Activated CD4-positive, alpha-beta memory T cell treated with anti-CD3 and anti-CD28 coated beads, Interleukin-2, amount 10 ng/mL, durations not matched to agents 7 days and 5 days (primary cell): Measurements from ENCODE around the gene DNAJC7. TPM values are rescaled to one million over a fixed set of nuclear protein-coding genes. Genes with fewer than 3 reads are reported as not detected.
"Not testable (repeated sequence)": the region's sequence is repeated elsewhere in the genome, so short reads cannot be mapped to it uniquely, and the experiment has no call there.

Experiments
- CTCF ChIA-PET: fragments of 350-600 bp; sonication (Branson Sonifier 250); formaldehyde crosslinking; loops from one replicate; lab custom pipeline; 2021; ENCODE audit warnings: antibody characterized with exemption, inconsistent platforms; lab: Charles Lee
- POLR2A ChIA-PET: fragments of 350-600 bp; sonication (Branson Sonifier 250); formaldehyde crosslinking; loops from one replicate; lab custom pipeline; 2021; ENCODE audit warnings: antibody characterized with exemption; lab: Charles Lee
- DNase-seq: peaks from one replicate; pipeline ENCODE4 v3.0.0-alpha.2; 2020
- H3K27ac Mint-ChIP-seq: one replicate; pipeline ENCODE4 v1.8.0; 2021; ENCODE audit warnings: mild to moderate bottlenecking, mixed read lengths
- H3K27me3 Mint-ChIP-seq: one replicate; pipeline ENCODE4 v1.8.0; 2021; ENCODE audit warnings: mixed read lengths
- H3K36me3 Mint-ChIP-seq: one replicate; pipeline ENCODE4 v1.8.0; 2021; ENCODE audit warnings: low read depth, mixed read lengths
- H3K4me1 Mint-ChIP-seq: one replicate; pipeline ENCODE4 v1.8.0; 2021; ENCODE audit warnings: mixed read lengths
- H3K4me3 Mint-ChIP-seq: one replicate; pipeline ENCODE4 v1.8.0; 2021; ENCODE audit warnings: mild to moderate bottlenecking, mixed read lengths
- H3K9me3 Mint-ChIP-seq: one replicate; pipeline ENCODE4 v1.8.0; 2021; ENCODE audit warnings: mixed read lengths
- total RNA-seq, 2 experiments: library from RNA; stranded (reverse); gene quantifications; one replicate each; pipeline ENCODE4 v1.2.3, GENCODE V29; 2021

DNAJC7 gene
- total RNA-seq, 2 experiments from 2014 or later, result 88.7 to 95.1 TPM

DNA sequence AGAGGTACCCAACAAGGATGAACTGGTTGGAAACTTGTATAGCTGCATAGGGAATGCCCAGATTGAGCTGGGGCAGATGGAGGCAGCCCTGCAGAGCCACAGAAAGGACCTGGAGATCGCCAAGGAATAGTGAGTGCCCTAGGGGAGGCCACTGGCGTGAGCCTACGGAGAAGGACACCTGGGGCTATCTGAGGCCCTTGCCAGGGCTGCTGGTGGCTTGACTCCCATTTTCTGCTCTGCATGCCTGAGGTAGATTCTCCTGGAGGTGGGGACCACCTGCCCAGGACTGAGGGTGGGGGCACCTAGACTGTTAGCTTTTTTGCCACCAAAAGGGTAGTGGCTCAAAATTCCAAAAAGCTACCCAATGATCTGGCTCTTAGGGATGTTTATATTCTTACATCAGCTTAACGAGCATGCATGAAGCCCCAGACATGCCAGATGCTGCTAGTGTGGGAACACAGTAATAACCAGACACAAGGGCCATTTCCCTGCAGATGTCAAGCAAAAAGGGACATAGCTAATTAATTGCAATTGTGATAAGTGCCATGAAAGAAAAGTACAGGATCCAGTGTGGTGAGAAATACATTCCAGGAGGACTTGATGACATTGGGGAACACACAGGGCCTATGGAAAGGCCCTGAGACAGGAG is 78.1 kb downstream of the DNAJC7 start:
- Mint-ChIP-seq H3K27me3 (peaks cover 8% of the 10 kb centered on the region), H3K4me1 (peaks cover 3% of the 10 kb centered on the region), H3K27ac (no peak overlapping the region), H3K9me3 (no peaks in the 10 kb centered on the region), H3K36me3 (no peaks in the 10 kb centered on the region), H3K4me3 (no peak overlapping the region)
- DNase-seq, result no peak
- POLR2A ChIA-PET, result interaction anchor here (0.7 to 2.5 kb wide), 3 partner anchors 9 to 27 kb away, joined by 3 to 10 read pairs (median 9); partner anchors contain the start of genes ACLY, CNP and ODAD4
- CTCF ChIA-PET, result interaction anchor here (1.2 kb wide), 1 partner anchor 9 kb away, joined by 3 read pairs; the partner anchor contains the start of gene ODAD4

DNA sequence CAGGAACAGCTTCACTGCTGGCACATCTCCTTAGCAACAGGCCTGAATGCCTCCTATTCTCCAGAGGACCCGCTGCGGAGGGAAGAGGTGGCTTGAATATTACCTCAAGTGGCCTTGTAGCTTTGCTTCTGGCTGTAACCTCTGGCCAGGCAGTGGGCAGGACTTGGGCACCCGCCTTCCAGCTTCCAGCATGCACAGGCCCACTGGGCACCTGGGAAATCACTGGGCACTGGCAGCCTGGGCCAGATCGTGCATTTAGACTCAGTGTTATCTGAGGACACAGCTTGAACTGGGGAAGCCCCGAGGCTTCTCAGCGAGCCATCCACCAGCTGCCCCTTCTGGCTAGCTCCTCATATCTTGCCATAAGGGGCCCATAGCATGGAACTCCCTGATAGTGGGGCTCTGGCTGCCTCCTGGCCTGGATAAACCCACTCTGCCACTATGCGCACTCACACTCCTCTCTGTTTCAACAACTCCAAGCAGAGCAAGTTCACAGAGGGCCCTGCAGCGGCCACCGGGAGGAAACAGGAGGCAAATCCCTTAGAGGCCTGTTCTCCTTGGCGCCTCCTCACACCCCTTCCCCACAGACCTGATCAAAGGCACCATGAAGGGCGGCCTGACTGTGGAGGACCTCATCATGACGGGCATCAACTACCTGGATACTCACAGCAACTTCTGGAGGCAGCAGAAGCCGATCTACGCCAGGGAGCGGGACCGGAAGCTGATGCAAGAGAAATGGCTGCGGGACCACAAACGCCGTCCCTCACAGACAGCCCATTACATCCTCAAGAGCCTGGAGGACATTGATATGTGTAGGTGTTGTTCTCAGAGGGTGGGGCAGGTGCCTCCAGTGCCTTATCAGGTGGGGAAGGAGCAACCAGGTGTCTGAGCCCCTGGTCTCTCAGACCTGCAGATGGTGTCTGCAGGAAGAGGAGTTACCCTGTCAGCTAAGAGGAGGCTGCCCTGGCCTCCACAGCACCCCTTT is 79.0 kb downstream of the DNAJC7 start:
- Mint-ChIP-seq H3K4me3 (no peak overlapping the region), H3K36me3 (no peaks in the 10 kb centered on the region), H3K9me3 (no peaks in the 10 kb centered on the region), H3K4me1 (peaks cover 8% of the 10 kb centered on the region), H3K27me3 (peaks cover 8% of the 10 kb centered on the region), H3K27ac (no peak overlapping the region)
- CTCF ChIA-PET, result interaction anchor here (0.8 to 1.0 kb wide), 2 partner anchors 11 to 21 kb away, joined by 3 read pairs; no protein-coding TSS in a partner anchor
- POLR2A ChIA-PET, result interaction anchor here (0.7 to 2.5 kb wide), 7 partner anchors 8 to 249 kb away, joined by 3 to 10 read pairs (median 4); partner anchors contain the start of genes ACLY, CNP and ODAD4
- no peak for DNase-seq

DNA sequence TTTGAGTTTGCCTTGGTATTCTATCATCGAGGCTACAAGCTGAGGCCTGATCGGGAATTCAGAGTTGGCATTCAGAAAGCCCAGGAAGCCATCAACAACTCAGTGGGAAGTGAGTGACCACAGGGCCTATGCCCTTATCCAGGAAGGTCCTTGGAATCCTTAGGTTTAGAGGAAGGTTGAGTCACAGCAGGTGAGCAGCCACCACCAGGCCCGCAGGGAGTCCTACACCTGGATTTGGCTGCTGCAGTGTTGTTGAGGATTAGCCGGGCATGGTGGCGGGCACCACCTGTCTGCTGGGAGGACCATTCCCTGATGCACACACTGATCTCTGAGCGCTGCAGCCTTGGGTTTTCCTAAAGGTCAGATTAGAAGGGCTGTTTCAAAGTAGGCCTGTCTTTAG is 81.6 kb downstream of the DNAJC7 start:
- H3K27ac Mint-ChIP-seq, result no peak overlapping the region
- CTCF ChIA-PET, result interaction anchor here (0.6 to 1.3 kb wide), 2 partner anchors 9 to 31 kb away, joined by 3 read pairs; partner anchors contain the start of gene CNP

GRCh38 chr17:41932816-41933389 is 84.3 kb downstream of the DNAJC7 start:
- peaks cover 2% of the 10 kb centered on the region for H3K36me3 Mint-ChIP-seq
- ChIA-PET POLR2A (interaction anchor here (0.9 to 7.9 kb wide), 5 partner anchors 10 to 180 kb away, joined by 3 to 108 read pairs (median 5); partner anchors contain the start of genes ACLY, CNP and DHX58), CTCF (interaction anchor here (0.6 to 1.4 kb wide), 9 partner anchors 14 to 793 kb away, joined by 3 to 5 read pairs (median 4); partner anchors contain the start of gene ACLY)
- peak overlapping the region; percentile 82 for H3K27ac Mint-ChIP-seq
- no peaks in the 10 kb centered on the region for H3K27me3 Mint-ChIP-seq
- peak; percentile 23 for DNase-seq
- peaks cover 49% of the 10 kb centered on the region for H3K4me1 Mint-ChIP-seq
- peak overlapping the region; percentile 25 for H3K4me3 Mint-ChIP-seq
- no peaks in the 10 kb centered on the region for H3K9me3 Mint-ChIP-seq

More for the DNA sequence above, 81.6 kb downstream of the DNAJC7 start:
- Mint-ChIP-seq H3K9me3 (no peaks in the 10 kb centered on the region), H3K4me1 (peaks cover 31% of the 10 kb centered on the region), H3K4me3 (no peak overlapping the region), H3K36me3 (no peaks in the 10 kb centered on the region), H3K27me3 (peaks cover 4% of the 10 kb centered on the region)
- POLR2A ChIA-PET, result interaction anchor here (0.7 to 1.2 kb wide), 2 partner anchors 18 to 82 kb away, joined by 3 read pairs; partner anchors contain the start of gene DNAJC7
- DNase-seq, result no peak

- H3K4me3 Mint-ChIP-seq, result peak overlapping the region; percentile 95
- not testable (repeated sequence) for DNase-seq, H3K36me3 Mint-ChIP-seq, H3K27me3 Mint-ChIP-seq, H3K9me3 Mint-ChIP-seq
- CTCF ChIA-PET, result interaction anchor here (1.4 kb wide), 1 partner anchor 31 kb away, joined by 4 read pairs; no protein-coding TSS in a partner anchor
- POLR2A ChIA-PET, result interaction anchor here (7.9 kb wide), 1 partner anchor 13 kb away, joined by 108 read pairs; the partner anchor contains the start of gene ACLY
- H3K27ac Mint-ChIP-seq, result peak overlapping the region; percentile 82
- H3K4me1 Mint-ChIP-seq, result peaks cover 52% of the 10 kb centered on the region
Observed at GRCh38 chr17:41931715-41932114, 85.5 kb downstream of the DNAJC7 start.

- H3K9me3 Mint-ChIP-seq, H3K27me3 Mint-ChIP-seq, H3K36me3 Mint-ChIP-seq, DNase-seq: not testable (repeated sequence)
- ChIA-PET POLR2A (interaction anchor here (0.6 to 7.9 kb wide), 16 partner anchors 9 to 1437 kb away, joined by 3 to 108 read pairs (median 5); partner anchors contain the start of genes ACLY, CNP, DHX58 and DNAJC7), CTCF (interaction anchor here (0.5 to 1.4 kb wide), 17 partner anchors 9 to 1837 kb away, joined by 3 to 21 read pairs (median 4); partner anchors contain the start of genes ACLY, CNP, DHX58 and DNAJC7)
- Mint-ChIP-seq H3K4me1 (peaks cover 57% of the 10 kb centered on the region), H3K4me3 (peak overlapping the region; percentile 95), H3K27ac (peak overlapping the region; percentile 96)
Observed at GRCh38 chr17:41930833-41931156, 86.4 kb downstream of the DNAJC7 start.

DNA sequence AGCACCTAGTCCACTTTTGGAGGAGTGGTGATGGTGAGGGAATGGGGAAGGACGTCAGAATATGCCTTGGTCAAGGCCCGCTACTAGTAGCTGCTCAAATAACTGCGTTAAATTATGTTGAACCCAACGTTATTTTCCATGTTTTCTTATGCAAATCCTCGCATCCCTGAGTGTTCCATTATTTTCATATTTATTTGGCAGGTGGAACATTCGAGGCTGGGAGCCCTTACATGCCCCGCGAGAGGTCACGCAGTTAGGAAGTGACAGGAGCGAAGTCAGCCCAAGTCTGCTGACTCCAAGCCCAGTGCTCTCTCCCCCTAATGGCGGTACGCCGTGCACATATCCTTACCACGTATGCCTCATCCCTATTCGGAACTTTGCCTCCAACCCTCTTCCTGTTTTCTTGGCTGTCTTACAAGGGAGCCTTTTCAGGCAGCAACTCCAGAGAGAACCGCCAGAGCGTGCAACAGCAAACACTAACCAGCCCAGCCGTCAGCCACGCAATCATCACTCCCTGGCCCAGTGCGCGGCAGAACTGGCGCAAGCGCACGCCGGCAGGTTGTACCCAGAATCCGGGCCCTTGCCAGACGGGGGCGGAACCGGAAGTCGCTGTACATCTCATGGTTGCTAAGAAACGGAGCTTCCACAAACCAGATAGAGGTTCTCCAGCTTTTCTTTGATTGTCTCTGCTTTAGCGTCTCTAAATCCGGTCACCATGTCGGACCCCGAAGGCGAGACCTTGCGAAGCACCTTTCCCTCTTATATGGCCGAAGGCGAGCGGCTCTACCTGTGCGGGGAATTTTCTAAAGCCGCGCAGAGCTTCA is 87.0 kb downstream of the DNAJC7 start, which contains the start of gene ODAD4:
Gene ODAD4, plus strand, starts transcription at position 609 of the 824 bp plus-strand sequence. Its CDS starts 107 bp downstream, at position 716.
- no peaks in the 10 kb centered on the region for H3K27me3 Mint-ChIP-seq
- peak; percentile 97 for DNase-seq
- peak within 1 kb of the TSS; percentile 96 for H3K27ac Mint-ChIP-seq
- H3K4me1 Mint-ChIP-seq, result peaks cover 60% of the 10 kb centered on the region
- peak within 1 kb of the TSS; percentile 95 for H3K4me3 Mint-ChIP-seq
- peaks cover 2% of the 10 kb centered on the region for H3K36me3 Mint-ChIP-seq
- ChIA-PET POLR2A (interaction anchor here (0.6 to 7.9 kb wide), 18 partner anchors 9 to 1438 kb away, joined by 3 to 108 read pairs (median 4); partner anchors contain the start of genes ACLY, CNP, DHX58 and DNAJC7), CTCF (interaction anchor here (0.5 to 1.4 kb wide), 17 partner anchors 8 to 1837 kb away, joined by 3 to 21 read pairs (median 4); partner anchors contain the start of genes ACLY, CNP, DHX58 and DNAJC7)
- H3K9me3 Mint-ChIP-seq, result no peaks in the 10 kb centered on the region

GRCh38 chr17:41928693-41929251 is 88.5 kb downstream of the DNAJC7 start:
- Mint-ChIP-seq H3K27me3 (no peaks in the 10 kb centered on the region), H3K4me3 (peak overlapping the region; percentile 95), H3K27ac (peak overlapping the region; percentile 96), H3K36me3 (peaks cover 2% of the 10 kb centered on the region), H3K9me3 (no peaks in the 10 kb centered on the region), H3K4me1 (peaks cover 57% of the 10 kb centered on the region)
- DNase-seq, result no peak
- ChIA-PET POLR2A (interaction anchor here (2.2 to 7.9 kb wide), 4 partner anchors 10 to 88 kb away, joined by 10 to 108 read pairs (median 34); partner anchors contain the start of genes ACLY, CNP and DNAJC7), CTCF (interaction anchor here (0.7 to 1.9 kb wide), 6 partner anchors 10 to 465 kb away, joined by 3 to 7 read pairs (median 5); partner anchors contain the start of genes ACLY, DNAJC7, P3H4 and STAT3)
